Upper lobe of right lung (tissue), 1 donor: Measurements from ENCODE around the gene WNT10A. TPM values are rescaled to one million over a fixed set of nuclear protein-coding genes. Genes with fewer than 3 reads are reported as not detected.

ENCODE experiments used
- ATAC-seq: fragments of 200-7000 bp; cut with Tn5 transposase; one replicate; pipeline ENCODE4 v1.9.1; 2020; ENCODE audit warnings: mild to moderate bottlenecking, moderate library complexity
- DNase-seq: peaks from one replicate; pipeline ENCODE4 v3.0.0-alpha.2; 2020
- H3K27ac ChIP-seq: fragments of 200-600 bp; one replicate; pipeline ENCODE4 v1.8.0; 2022
- H3K27me3 ChIP-seq: fragments of 200-600 bp; one replicate; pipeline ENCODE4 v1.8.0; 2022; ENCODE audit warnings: mild to moderate bottlenecking
- H3K36me3 ChIP-seq: fragments of 200-600 bp; one replicate; pipeline ENCODE4 v1.8.0; 2022
- H3K4me1 ChIP-seq: fragments of 200-600 bp; one replicate; pipeline ENCODE4 v1.8.0; 2022
- H3K4me3 ChIP-seq: fragments of 200-600 bp; one replicate; pipeline ENCODE4 v1.8.0; 2022; ENCODE audit warnings: mild to moderate bottlenecking
- H3K9me3 ChIP-seq: fragments of 200-600 bp; one replicate; pipeline ENCODE4 v1.8.0; 2022
- CTCF ChIP-seq: fragments of 200-600 bp; IDR thresholded peaks from one replicate; pipeline ENCODE4 v1.8.0; 2022; ENCODE audit warnings: antibody characterized with exemption
- intact Hi-C: fragments of 100-400 bp; cut with DNase I; formaldehyde crosslinking; loops from one replicate; pipeline ENCODE4 v1.11.0; 2022
- total RNA-seq: library from RNA; stranded (reverse); fragmentation: NEBNext Ultra II Directional; extraction: Animal tissue kit (Norgen Biotek cat#: 25700); gene quantifications from one replicate; pipeline ENCODE4 v1.2.1, GENCODE V29; 2021
- donor health status: DM: no; HTN: yes; CAD: no; lungs with severe emphysema.

WNT10A gene
- total RNA-seq, 1 donor from 2014 or later = 0.90 TPM

GRCh38 chr2:218871345-218872302 is 9.0 kb upstream of the WNT10A start:
- Histone ChIP-seq H3K27ac (no peak overlapping the region), H3K27me3 (peaks cover 59% of the 10 kb centered on the region), H3K4me3 (peak overlapping the region; percentile 28), H3K9me3 (no peaks in the 10 kb centered on the region), H3K4me1 (peaks cover 14% of the 10 kb centered on the region), H3K36me3 (no peaks in the 10 kb centered on the region)
- ATAC-seq (peak; percentile 3), DNase-seq (no peak)
- intact Hi-C loops = no loop called here
- TF ChIP-seq CTCF = no peak

- Histone ChIP-seq H3K27ac (no peak overlapping the region), H3K27me3 (peaks cover 71% of the 10 kb centered on the region), H3K36me3 (no peaks in the 10 kb centered on the region), H3K9me3 (no peaks in the 10 kb centered on the region), H3K4me1 (peaks cover 17% of the 10 kb centered on the region), H3K4me3 (no peak overlapping the region)
- TF ChIP-seq CTCF = no peak
- no peak for ATAC-seq
- no peak for DNase-seq
- intact Hi-C loops = no loop called here
These were observed 7.8 kb upstream of the WNT10A start for GRCh38 chr2:218872645-218873358.

- DNase-seq (no peak), ATAC-seq (no peak)
- peaks cover 17% of the 10 kb centered on the region for H3K4me1 ChIP-seq
- no peak overlapping the region for H3K27ac ChIP-seq
- intact Hi-C loops = no loop called here
- H3K27me3 ChIP-seq = peaks cover 78% of the 10 kb centered on the region
- TF ChIP-seq CTCF = no peak
- H3K36me3 ChIP-seq = no peaks in the 10 kb centered on the region
- no peaks in the 10 kb centered on the region for H3K9me3 ChIP-seq
- no peak overlapping the region for H3K4me3 ChIP-seq
These were observed 7.1 kb upstream of the WNT10A start for GRCh38 chr2:218873359-218874194.

GRCh38 chr2:218875692-218876246 is 4.9 kb upstream of the WNT10A start:
- Histone ChIP-seq H3K9me3 (no peaks in the 10 kb centered on the region), H3K27me3 (peaks cover 97% of the 10 kb centered on the region), H3K4me3 (no peak overlapping the region), H3K36me3 (no peaks in the 10 kb centered on the region), H3K4me1 (peaks cover 26% of the 10 kb centered on the region), H3K27ac (no peak overlapping the region)
- ATAC-seq (no peak), DNase-seq (no peak)
- intact Hi-C loops = no loop called here
- no peak for TF ChIP-seq CTCF

- Histone ChIP-seq H3K9me3 (no peaks in the 10 kb centered on the region), H3K36me3 (no peaks in the 10 kb centered on the region), H3K4me3 (no peak overlapping the region), H3K27ac (no peak overlapping the region), H3K27me3 (peaks cover 96% of the 10 kb centered on the region), H3K4me1 (peaks cover 17% of the 10 kb centered on the region)
- intact Hi-C loops = no loop called here
- ATAC-seq (peak; percentile 70), DNase-seq (no peak)
- TF ChIP-seq CTCF = peak; percentile 99
These were observed 4.0 kb upstream of the WNT10A start for GRCh38 chr2:218876562-218877219.
